Astrocyte of the spinal cord (primary cell): ENCODE data around the gene ASTN2.

Experiments used
- DNase-seq: peaks from one replicate; pipeline ENCODE4 v3.0.0; 2011; ENCODE audit warnings: low read depth, low spot score
- H3K4me3 ChIP-seq: 2 replicates; pipeline ENCODE4 v1.5.1; 2011; ENCODE audit warnings: low read depth, mild to moderate bottlenecking, low read length, moderate library complexity
- in situ Hi-C: cut with HindIII; loops from 2 replicates; pipeline ENCODE4 v1.10.0; 2017; ENCODE audit warnings: low sequenced_read_pairs
- TF ChIP-seq, protein P1 (sequence below): IDR thresholded peaks from 2 replicates; pipeline ENCODE4 v1.5.1; 2012; ENCODE audit warnings: low read depth, mild to moderate bottlenecking, low read length, inconsistent platforms

The ASTN2 gene

DNA sequence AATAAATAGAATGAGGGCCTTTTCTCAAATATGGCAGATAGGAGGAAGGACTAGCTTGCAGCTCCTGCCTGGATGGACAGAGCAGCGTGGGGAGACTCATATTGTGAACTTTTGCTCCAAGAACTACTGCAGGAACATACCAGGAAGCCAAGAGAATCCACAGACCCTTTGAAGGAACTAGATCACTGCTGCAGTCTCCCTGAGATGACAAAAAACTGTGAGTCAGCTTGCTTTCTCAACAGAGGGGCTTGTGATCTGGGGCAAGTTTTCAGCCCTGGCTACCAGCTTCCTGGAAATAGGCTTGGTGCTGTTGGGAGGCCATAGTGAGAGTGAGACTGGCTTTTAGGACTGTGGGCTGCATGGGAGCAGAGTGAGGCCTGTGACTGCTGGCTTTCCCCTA, 898.4 kb downstream of the ASTN2 start:
- TF ChIP-seq, protein P1, sequence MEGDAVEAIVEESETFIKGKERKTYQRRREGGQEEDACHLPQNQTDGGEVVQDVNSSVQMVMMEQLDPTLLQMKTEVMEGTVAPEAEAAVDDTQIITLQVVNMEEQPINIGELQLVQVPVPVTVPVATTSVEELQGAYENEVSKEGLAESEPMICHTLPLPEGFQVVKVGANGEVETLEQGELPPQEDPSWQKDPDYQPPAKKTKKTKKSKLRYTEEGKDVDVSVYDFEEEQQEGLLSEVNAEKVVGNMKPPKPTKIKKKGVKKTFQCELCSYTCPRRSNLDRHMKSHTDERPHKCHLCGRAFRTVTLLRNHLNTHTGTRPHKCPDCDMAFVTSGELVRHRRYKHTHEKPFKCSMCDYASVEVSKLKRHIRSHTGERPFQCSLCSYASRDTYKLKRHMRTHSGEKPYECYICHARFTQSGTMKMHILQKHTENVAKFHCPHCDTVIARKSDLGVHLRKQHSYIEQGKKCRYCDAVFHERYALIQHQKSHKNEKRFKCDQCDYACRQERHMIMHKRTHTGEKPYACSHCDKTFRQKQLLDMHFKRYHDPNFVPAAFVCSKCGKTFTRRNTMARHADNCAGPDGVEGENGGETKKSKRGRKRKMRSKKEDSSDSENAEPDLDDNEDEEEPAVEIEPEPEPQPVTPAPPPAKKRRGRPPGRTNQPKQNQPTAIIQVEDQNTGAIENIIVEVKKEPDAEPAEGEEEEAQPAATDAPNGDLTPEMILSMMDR: no peak
- H3K4me3 ChIP-seq: no peak overlapping the region
- in situ Hi-C loops: no loop called here
- no peak for DNase-seq

DNA sequence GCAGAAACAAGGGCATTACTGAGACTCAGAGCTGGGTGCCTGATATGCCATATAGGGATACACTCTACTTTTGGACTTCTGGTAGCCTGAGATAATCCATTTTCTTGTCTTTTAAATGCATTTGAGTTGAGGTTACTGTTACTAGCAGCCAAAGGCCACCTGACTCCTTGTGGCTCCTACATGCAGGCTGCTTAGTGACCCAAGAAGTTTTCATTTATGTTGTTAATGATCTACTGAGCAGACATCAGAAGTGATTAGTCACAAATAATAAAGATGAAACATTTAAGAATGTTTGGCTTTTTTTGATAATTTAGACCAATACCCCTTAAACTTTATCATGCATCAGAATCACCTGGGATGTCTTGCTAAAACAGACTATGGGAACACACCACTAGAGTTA, 899.3 kb downstream of the ASTN2 start:
- no peak for DNase-seq
- TF ChIP-seq, protein P1: no peak
- in situ Hi-C loops: no loop called here
- no peak overlapping the region for H3K4me3 ChIP-seq

DNA sequence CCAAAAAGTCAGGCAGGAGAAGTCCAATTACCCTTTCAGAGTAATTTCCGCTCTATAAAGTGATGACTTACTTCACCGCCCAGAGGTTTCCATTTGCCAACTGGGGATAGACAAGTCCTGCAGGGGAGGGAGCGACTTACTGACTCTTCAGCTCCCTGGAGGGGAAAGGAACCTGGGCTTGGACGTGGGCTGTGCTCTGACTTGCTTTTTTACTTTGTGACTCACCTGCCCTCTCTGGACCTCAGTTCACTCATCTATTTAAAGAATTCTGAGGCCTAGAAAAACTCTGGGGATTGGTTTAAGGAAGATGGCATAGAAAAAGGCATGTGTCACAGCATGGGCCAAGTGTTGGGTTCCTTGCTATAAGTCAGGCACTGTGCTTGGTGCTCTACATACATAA, 908.2 kb downstream of the ASTN2 start:
- DNase-seq: peak; percentile 18
- H3K4me3 ChIP-seq: no peak overlapping the region
- in situ Hi-C loops: no loop called here

DNA sequence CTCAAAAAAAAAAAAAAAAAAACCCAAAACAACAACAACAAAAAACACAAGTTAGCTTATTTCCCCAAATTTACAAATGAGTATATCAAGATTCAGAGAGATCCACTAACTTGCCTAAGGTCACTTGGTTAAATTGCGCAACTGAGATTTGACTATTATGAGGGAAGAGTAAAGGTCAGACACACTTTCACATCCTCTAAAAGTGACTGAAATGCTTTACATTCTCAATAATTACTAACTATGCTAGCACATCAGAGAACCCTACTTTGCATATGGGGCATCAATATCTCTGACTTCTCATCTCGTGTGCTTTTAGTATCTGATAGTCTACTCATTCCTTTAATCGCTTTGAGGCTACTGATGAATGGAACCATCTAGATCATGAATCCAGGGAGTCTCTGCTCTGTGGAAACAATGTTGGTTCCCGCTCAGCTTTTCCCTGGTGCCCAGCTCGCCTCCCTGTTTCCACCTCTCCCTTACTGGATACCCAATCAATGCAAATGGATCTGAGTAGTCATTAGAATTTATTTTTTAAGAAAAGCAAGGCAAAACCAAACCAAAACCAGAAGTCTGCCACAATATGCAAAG, 909.9 kb downstream of the ASTN2 start:
- in situ Hi-C loops: no loop called here
- no peak for DNase-seq
- no peak overlapping the region for H3K4me3 ChIP-seq
- TF ChIP-seq, protein P1: no peak

More for the DNA sequence above, 908.2 kb downstream of the ASTN2 start:
- TF ChIP-seq, protein P1: no peak

DNA sequence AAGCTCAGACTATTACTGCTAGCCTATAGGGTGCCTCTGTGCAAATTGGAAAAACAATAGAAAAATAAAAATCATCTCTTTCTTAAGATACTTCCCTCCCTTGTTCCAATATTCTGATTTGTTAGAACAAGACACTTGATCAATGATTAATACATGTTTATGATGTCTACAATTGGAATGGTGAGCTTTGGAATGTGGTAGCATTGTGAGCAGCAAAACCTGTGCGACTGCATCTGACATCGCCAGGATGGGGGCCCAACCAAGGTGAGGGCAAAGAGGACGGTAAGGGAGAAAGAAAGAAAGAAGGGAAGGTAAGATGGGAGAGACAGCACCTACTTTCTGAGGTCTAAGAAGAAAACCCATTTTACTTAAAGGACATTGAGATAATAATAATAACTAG, 910.8 kb downstream of the ASTN2 start:
- TF ChIP-seq, protein P1: no peak
- H3K4me3 ChIP-seq: no peak overlapping the region
- DNase-seq: no peak
- in situ Hi-C loops: no loop called here

DNA sequence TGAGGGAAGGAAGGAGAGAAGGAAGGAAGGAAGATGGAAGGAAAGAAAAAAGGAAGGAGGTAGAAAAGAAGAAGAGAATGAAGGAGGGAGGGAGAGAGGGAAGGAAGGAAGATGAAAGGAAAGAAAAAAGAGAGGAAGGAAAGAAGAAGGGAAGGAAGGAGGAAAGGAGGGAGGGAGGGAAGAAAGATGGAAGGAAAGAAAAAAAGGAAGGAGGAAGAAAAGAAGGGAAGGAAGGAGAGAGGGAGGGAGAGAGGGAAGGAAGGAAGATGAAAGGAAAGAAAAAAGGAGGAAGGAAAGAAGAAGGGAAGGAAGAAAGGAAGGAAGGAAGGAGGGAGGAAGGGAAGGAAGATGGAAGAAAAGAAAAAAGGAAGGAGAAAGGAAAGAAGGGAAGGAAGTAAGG, 912.1 kb downstream of the ASTN2 start:
- TF ChIP-seq, protein P1: no peak
- H3K4me3 ChIP-seq: no peak overlapping the region
- in situ Hi-C loops: no loop called here
- no peak for DNase-seq
